Daoy (cell line): ENCODE results near the gene MAFG. TPM values are rescaled to one million over a fixed set of nuclear protein-coding genes. Genes with fewer than 3 reads are reported as not detected.
A peak's percentile ranks its signal among the peaks of the same experiment; 100 is the strongest.

Experiments used
- DNase-seq: peaks from one replicate; pipeline ENCODE4 v3.0.0-alpha.2; 2015; ENCODE audit warnings: low read depth
- total RNA-seq: library from RNA; depleted of rRNA; stranded (reverse); fragments of >200 nt; shearing (Covaris generic); gene quantifications from 2 replicates; pipeline ENCODE4 v1.2.3, GENCODE V29; 2014; rRNA removed

The MAFG gene
- total RNA-seq, 1 experiment from 2014 or later, result 20.9 TPM

DNA sequence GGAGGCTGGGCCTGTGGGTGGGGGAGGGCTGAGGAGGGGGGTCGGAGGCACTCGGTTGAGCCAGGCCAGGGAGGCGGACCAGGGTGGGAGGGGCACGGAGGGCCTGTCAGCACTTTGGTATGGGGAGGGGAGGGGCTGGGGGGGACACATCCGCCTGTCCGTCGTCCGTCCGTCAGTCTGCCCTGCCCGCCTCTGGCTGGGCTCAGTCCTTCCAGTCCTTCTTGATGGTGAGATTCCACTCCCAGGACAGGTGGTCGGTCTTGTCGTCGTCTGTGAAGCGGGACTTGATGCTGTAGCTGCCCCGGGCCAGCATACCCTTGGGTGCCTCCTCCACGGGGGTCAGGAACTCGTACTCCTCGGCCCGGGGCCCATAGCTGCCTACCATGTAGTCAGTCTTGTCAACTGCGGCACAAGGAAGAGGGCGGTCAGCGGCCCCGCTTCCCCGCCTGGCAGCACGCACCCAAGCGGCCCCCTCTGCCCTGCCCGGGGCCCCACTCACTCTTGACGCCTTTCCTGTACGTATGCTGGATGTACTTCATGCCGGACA is 58.8 kb downstream of the MAFG start:
- peak; percentile 88 for DNase-seq

Other genes with a start within 250 kb of the MAFG start
- 66.3 and 76.4 TPM in 2 replicates for gene ARL16, start 243.9 kb downstream of the MAFG start, total RNA-seq
- gene HGS, start 243.7 kb downstream of the MAFG start, total RNA-seq, result 179 and 187 TPM in 2 replicates
- 19.3 and 19.9 TPM in 2 replicates for gene MRPL12, start 224.4 kb downstream of the MAFG start, total RNA-seq
- 43.6 and 52.2 TPM in 2 replicates for gene SLC25A10, start 215.5 kb downstream of the MAFG start, total RNA-seq
- not detected in 2 replicates for gene GCGR, start 123.6 kb downstream of the MAFG start, total RNA-seq
- gene MCRIP1, start 94.4 kb downstream of the MAFG start, total RNA-seq, result 78.3 and 91.2 TPM in 2 replicates
- not detected in 2 replicates for gene PPP1R27, start 92.7 kb downstream of the MAFG start, total RNA-seq
- 1,181 and 1,293 TPM in 2 replicates for gene P4HB, start 67.2 kb downstream of the MAFG start, total RNA-seq
- gene ARHGDIA, start 56.4 kb downstream of the MAFG start, total RNA-seq, result 138 and 216 TPM in 2 replicates
- 376 and 391 TPM in 2 replicates for gene ALYREF, start 36.1 kb downstream of the MAFG start, total RNA-seq
- 149 and 250 TPM in 2 replicates for gene ANAPC11, start 36.0 kb downstream of the MAFG start, total RNA-seq
- 0.21 and 0.97 TPM in 2 replicates for gene NPB, start 25.5 kb downstream of the MAFG start, total RNA-seq
- gene PCYT2, start 16.3 kb downstream of the MAFG start, total RNA-seq, result 17.9 and 34.9 TPM in 2 replicates
- 30.5 and 40.5 TPM in 2 replicates for gene SIRT7, start 9.6 kb downstream of the MAFG start, total RNA-seq
- gene PYCR1, start 9.6 kb upstream of the MAFG start, total RNA-seq, result 112 and 116 TPM in 2 replicates
- not detected in 2 replicates for gene MYADML2, start 19.5 kb upstream of the MAFG start, total RNA-seq
- 0.11 and 0.51 TPM in 2 replicates for gene NOTUM, start 33.5 kb upstream of the MAFG start, total RNA-seq
- 41.3 and 43.5 TPM in 2 replicates for gene ASPSCR1, start 49.9 kb upstream of the MAFG start, total RNA-seq
- 88.1 and 116 TPM in 2 replicates for gene CENPX, start 95.1 kb upstream of the MAFG start, total RNA-seq
- gene LRRC45, start 95.6 kb upstream of the MAFG start, total RNA-seq, result 23.2 and 26.5 TPM in 2 replicates
- 9.3 and 16.9 TPM in 2 replicates for gene RAC3, start 103.9 kb upstream of the MAFG start, total RNA-seq
- 57.0 and 92.7 TPM in 2 replicates for gene DCXR, start 110.0 kb upstream of the MAFG start, total RNA-seq
- gene RFNG, start 124.1 kb upstream of the MAFG start, total RNA-seq, result 18.8 and 20.2 TPM in 2 replicates
- gene GPS1, start 124.2 kb upstream of the MAFG start, total RNA-seq, result 180 and 190 TPM in 2 replicates
- gene DUS1L, start 138.1 kb upstream of the MAFG start, total RNA-seq, result 82.5 and 99.0 TPM in 2 replicates
- gene FASN, start 170.5 kb upstream of the MAFG start, total RNA-seq, result 49.5 and 65.1 TPM in 2 replicates